ENCODE measurements around the gene COL1A1.

The COL1A1 gene

DNA sequence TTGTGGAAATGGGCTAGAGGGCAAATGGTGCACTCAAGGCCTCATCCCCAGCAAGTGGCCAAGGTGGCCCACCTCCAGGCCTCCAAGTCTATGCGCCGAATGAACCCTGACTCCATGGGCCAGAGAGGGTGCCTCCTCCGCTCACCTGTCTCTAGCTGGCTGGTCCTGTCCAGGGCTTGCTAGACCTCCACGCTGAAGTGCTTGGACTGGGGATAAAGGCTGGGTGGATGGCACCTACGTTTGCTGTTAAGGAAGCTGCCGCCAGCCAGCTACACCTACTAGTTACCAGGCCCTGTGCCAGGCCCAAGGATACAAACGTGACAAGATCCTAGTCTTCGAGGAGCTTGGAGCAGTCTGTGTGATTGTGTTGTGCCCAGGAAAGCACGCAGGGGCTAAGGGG is 36.4 kb downstream of the COL1A1 start:
- Histone ChIP-seq H3K9ac (no peak overlapping the region), H3K36me3 (ENCODE audit: control insufficient read depth, insufficient read depth, low read length) (no peaks in the 10 kb centered on the region), H3K4me3 (ENCODE audit: low read depth, low read length) (no peak overlapping the region), H3K9me3 (ENCODE audit: control insufficient read depth, low read length) (no peaks in the 10 kb centered on the region), H3K27ac (no peak overlapping the region), H3K27me3 (ENCODE audit: control insufficient read depth, insufficient read depth, low read length) (no peaks in the 10 kb centered on the region), H3K4me2 (ENCODE audit: low read length) (no peak overlapping the region), H2AFZ (no peak overlapping the region), H3K79me2 (no peaks in the 10 kb centered on the region), H3K4me1 (peaks cover 5% of the 10 kb centered on the region)
- TF ChIP-seq, protein P1, sequence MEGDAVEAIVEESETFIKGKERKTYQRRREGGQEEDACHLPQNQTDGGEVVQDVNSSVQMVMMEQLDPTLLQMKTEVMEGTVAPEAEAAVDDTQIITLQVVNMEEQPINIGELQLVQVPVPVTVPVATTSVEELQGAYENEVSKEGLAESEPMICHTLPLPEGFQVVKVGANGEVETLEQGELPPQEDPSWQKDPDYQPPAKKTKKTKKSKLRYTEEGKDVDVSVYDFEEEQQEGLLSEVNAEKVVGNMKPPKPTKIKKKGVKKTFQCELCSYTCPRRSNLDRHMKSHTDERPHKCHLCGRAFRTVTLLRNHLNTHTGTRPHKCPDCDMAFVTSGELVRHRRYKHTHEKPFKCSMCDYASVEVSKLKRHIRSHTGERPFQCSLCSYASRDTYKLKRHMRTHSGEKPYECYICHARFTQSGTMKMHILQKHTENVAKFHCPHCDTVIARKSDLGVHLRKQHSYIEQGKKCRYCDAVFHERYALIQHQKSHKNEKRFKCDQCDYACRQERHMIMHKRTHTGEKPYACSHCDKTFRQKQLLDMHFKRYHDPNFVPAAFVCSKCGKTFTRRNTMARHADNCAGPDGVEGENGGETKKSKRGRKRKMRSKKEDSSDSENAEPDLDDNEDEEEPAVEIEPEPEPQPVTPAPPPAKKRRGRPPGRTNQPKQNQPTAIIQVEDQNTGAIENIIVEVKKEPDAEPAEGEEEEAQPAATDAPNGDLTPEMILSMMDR (IDR thresholded peaks at IDR 0.05): no peak

DNA sequence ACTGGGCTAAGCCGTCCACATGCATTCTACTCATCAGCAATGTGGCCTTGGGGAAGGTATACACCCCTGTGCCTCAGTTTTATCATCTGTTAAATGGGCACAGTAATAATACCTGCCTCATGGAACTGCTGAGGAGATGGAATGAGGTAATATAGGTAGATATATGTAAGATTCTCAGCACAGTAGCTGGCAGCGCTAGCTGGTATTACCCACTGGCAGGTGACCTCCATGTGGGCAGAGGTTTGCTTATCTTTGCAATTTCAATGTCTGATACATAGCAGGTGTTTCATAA is 36.8 kb downstream of the COL1A1 start:
- TF ChIP-seq, protein P1 (IDR thresholded peaks at IDR 0.05): no peak
- H3K79me2 ChIP-seq: no peaks in the 10 kb centered on the region
- no peaks in the 10 kb centered on the region for H3K36me3 ChIP-seq (ENCODE audit: control insufficient read depth, insufficient read depth, low read length)
- no peak overlapping the region for H3K4me3 ChIP-seq (ENCODE audit: low read depth, low read length)
- H3K4me2 ChIP-seq (ENCODE audit: low read length): no peak overlapping the region
- no peak overlapping the region for H3K27ac ChIP-seq
- no peak overlapping the region for H2AFZ ChIP-seq
- H3K9me3 ChIP-seq (ENCODE audit: control insufficient read depth, low read length): no peaks in the 10 kb centered on the region
- peaks cover 5% of the 10 kb centered on the region for H3K4me1 ChIP-seq
- H3K27me3 ChIP-seq (ENCODE audit: control insufficient read depth, insufficient read depth, low read length): no peaks in the 10 kb centered on the region
- H3K9ac ChIP-seq: no peak overlapping the region

DNA sequence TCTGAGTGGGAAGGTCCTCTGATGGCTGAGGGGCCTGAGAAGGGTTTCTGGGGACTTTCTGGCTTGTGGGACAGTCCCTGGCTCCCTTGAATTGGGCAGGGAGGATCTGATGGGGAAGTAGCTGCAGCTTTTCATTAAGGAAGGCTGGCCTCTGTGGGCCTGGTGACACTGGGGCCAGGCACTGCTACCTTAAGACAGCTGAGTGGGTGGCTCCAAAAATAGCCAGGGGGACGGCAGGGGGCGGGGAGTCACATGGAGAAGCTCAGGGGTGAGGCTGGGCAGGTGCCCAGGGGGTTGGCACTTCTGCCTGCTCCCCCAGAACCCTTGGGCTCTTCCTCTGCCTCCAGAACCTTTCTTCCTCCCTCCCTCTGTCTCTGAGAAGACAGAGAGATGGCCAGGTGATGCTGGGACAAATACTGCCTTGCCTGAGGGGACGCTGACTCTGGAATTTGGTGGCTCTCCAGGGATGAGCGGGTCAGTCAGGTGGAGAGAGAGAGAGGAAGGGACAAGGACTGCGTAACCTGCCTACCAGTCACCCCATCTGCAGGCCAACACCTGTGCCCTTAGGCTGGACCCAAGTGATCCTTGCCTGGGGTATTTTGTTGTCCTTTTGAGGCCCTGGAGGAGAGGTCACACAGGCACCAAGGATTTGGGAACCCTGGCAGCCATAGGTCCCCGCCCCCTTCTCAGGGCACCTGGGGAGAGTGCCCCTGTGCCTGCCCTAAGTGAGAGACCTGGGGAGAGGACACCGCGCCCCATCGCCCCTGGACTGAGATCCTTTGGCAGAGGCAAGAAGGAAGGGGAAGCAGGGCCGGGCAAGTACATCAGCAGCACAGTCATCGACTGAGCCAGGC is 37.4 kb downstream of the COL1A1 start:
- Histone ChIP-seq H3K9me3 (ENCODE audit: control insufficient read depth, low read length) (no peaks in the 10 kb centered on the region), H3K27me3 (ENCODE audit: control insufficient read depth, insufficient read depth, low read length) (no peaks in the 10 kb centered on the region), H3K27ac (no peak overlapping the region), H3K79me2 (no peaks in the 10 kb centered on the region), H3K4me3 (ENCODE audit: low read depth, low read length) (no peak overlapping the region), H3K4me2 (ENCODE audit: low read length) (no peak overlapping the region), H3K36me3 (ENCODE audit: control insufficient read depth, insufficient read depth, low read length) (no peaks in the 10 kb centered on the region), H3K9ac (no peak overlapping the region), H2AFZ (no peak overlapping the region), H3K4me1 (peaks cover 5% of the 10 kb centered on the region)
- TF ChIP-seq, protein P1 (IDR thresholded peaks at IDR 0.05): no peak

DNA sequence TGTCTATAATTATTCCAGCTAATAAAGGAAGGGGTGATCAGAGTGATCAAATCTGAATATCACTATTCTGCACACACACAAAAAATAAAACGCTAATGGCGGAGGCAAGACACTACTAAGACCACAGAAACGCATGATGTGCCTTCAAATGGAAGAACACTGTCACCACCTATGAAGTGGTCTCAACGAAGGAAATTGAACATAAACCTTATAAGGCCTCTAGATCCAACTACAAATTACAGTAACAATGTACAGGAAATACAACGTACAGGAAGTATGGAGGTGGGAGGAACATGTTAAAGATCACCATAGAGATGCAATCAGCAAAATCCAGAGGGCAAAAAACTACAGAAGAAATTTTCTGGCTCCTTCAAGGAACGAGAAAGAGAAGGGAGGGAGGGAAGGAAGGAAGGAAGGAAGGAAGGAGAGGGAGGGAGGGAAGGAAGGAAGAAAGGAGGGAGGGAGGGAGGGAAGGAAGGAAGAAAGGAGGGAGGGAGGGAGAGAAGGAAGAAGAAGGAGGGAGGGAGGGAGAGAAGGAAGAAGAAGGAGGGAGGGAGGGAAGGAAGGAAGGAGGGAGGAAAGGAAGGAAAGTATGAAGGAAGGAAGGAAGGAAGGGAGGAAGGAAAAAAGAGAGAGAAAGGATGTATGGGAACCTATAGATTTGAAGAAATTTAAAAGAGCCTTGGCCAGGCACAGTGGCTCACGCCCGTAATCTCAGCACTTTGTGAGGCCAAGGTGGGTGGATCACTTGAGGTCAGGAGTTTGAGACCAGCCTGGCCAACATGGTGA is 38.8 kb downstream of the COL1A1 start:
- Histone ChIP-seq H3K4me3 (ENCODE audit: low read depth, low read length) (no peak overlapping the region), H3K27ac (no peak overlapping the region), H2AFZ (no peak overlapping the region), H3K4me1 (peaks cover 5% of the 10 kb centered on the region), H3K4me2 (ENCODE audit: low read length) (no peak overlapping the region), H3K9me3 (ENCODE audit: control insufficient read depth, low read length) (no peaks in the 10 kb centered on the region), H3K27me3 (ENCODE audit: control insufficient read depth, insufficient read depth, low read length) (no peaks in the 10 kb centered on the region), H3K79me2 (no peaks in the 10 kb centered on the region), H3K9ac (no peak overlapping the region), H3K36me3 (ENCODE audit: control insufficient read depth, insufficient read depth, low read length) (no peaks in the 10 kb centered on the region)
- TF ChIP-seq, protein P1 (IDR thresholded peaks at IDR 0.05): no peak

All from parathyroid adenoma (tissue), 2 donors.